Adrenal gland (tissue), 12 donors: ENCODE results near the gene ATAD3B. TPM values are rescaled to one million over a fixed set of nuclear protein-coding genes. Genes with fewer than 3 reads are reported as not detected.

Experiments
- DNase-seq, 7 donors: peaks; one replicate each; pipeline ENCODE4 v3.0.0-alpha.2; 2019 to 2020
- H3K27ac ChIP-seq, 5 donors: fragments of 200-600 bp; sonication (generic) in 4 of 5; 1 replicate in 3 of 5; 2 replicates in 2 of 5; pipeline versions ENCODE4 v1.5.1 to v1.8.0; 2016 to 2020; ENCODE audit warnings: mild to moderate bottlenecking in 1 of 5
- H3K27me3 ChIP-seq: fragments of 200-600 bp; 2 replicates; pipeline ENCODE4 v1.8.0; 2021
- H3K36me3 ChIP-seq, 2 donors: fragments of 200-600 bp; replicated peaks in 1 of 2; 1 replicate in 1 of 2; 2 replicates in 1 of 2; pipeline versions ENCODE4 v1.5.1 to v1.8.0; 2018 to 2022
- H3K4me1 ChIP-seq, 2 donors: fragments of 200-600 bp; replicated peaks in 1 of 2; 1 replicate in 1 of 2; 2 replicates in 1 of 2; pipeline versions ENCODE4 v1.5.1 to v1.8.0; 2018 to 2021
- H3K4me3 ChIP-seq, 4 donors: fragments of 200-600 bp; sonication (generic) in 3 of 4; one replicate each; pipeline ENCODE4 v1.5.1; 2016 to 2018
- H3K9me3 ChIP-seq, 3 donors: fragments of 200-600 bp; sonication (generic) in 1 of 3; replicated peaks in 1 of 3; 1 replicate in 2 of 3; 2 replicates in 1 of 3; pipeline versions ENCODE4 v1.5.1 to v1.8.0; 2016 to 2021
- CTCF ChIP-seq, 6 experiments: fragments of 450-650 bp in 4 of 6; fragments of 200-600 bp in 2 of 6; sonication (generic) in 1 of 6; IDR thresholded peaks; 1 replicate in 5 of 6; 2 replicates in 1 of 6; pipeline versions ENCODE4 v1.5.1 to v1.8.0; 2016 to 2021; ENCODE audit warnings: antibody characterized with exemption in 6 of 6, mild to moderate bottlenecking in 2 of 6, moderate library complexity in 1 of 6
- POLR2A ChIP-seq, 2 donors: fragments of 450-650 bp; IDR thresholded peaks; one replicate each; pipeline ENCODE4 v1.6.1; 2017; ENCODE audit warnings: antibody characterized with exemption in 2 of 2, mild to moderate bottlenecking in 2 of 2, moderate library complexity in 1 of 2
- WGBS, 4 donors: extraction: QIAGEN DNeasy Blood & Tissue Kit in 2 of 4; methylation state at CpG; one replicate each; pipeline versions ENCODE4 v1.1.5 to v1.1.7; 2013 to 2017; 5-methylcytosine and 5-hydroxymethylcytosine counted together
- intact Hi-C, 2 donors: fragments of 100-400 bp; cut with DNase I; formaldehyde crosslinking; loops; one replicate each; pipeline versions ENCODE4 v1.14.1 to v1.15.0; 2022 to 2023
- polyA plus RNA-seq, 3 donors: library from polyadenylated mRNA; stranded (reverse); fragments of 200-250 nt in 2 of 3; fragments of 350-450 nt in 1 of 3; fragmentation: Illumina TruSeq in 1 of 3; extraction: RNeasy Lipid Tissue Mini Kit (QIAGEN cat#74804) in 1 of 3; gene quantifications; one replicate each; pipeline ENCODE4 v1.2.3, GENCODE V29; 2013 to 2014
- total RNA-seq, 9 donors: library from RNA; depleted of rRNA in 4 of 9; stranded (reverse); fragments of >200 nt in 4 of 9; fragments of 120-200 nt in 1 of 9; fragmentation: NEBNext Ultra II Directional in 1 of 9; extraction: Animal tissue kit (Norgen Biotek cat#: 25700) in 1 of 9; gene quantifications; one replicate each; pipeline versions ENCODE4 v1.1.0 to v1.2.4, GENCODE V29; 2013 to 2023
- donor health status: healthy with polysubstance abuse.
- donor health status: Bipolar disorder and iron deficiency.
- donor health status: DM: yes; HTN: yes; CAD: no.
- donor health status: DM: no; HTN: no; CAD: no.
- donor health status: DM: no; HTN: no; CAD: no.
- donor health status: DM: yes; HTN: yes; CAD: no.

Gene ATAD3B
- total and polyA plus RNA-seq, 12 donors = 5.3 to 109 (median 13.3) TPM

GRCh38 chr1:1487701-1488100 lies 16.1 kb downstream of the ATAD3B start:
- 94 to 97% (median 95%) methylated on average over 9 to 18 of the region's 18 CpGs for whole genome bisulfite sequencing, 4 donors
- TF ChIP-seq POLR2A (IDR thresholded peaks at IDR 0.05) = no peak
- TF ChIP-seq CTCF (IDR thresholded peaks at IDR 0.05) = no peak
- Histone ChIP-seq H3K27ac (no peak overlapping the region), H3K36me3 (peaks cover 0 to 54% of the 10 kb centered on the region in 2 donors), H3K4me3 (no peak overlapping the region), H3K9me3 (no peaks in the 10 kb centered on the region), H3K27me3 (no peaks in the 10 kb centered on the region), H3K4me1 (no peaks in the 10 kb centered on the region)
- intact Hi-C loops = no loop called here
- DNase-seq = no peak

- Histone ChIP-seq H3K36me3 (peaks cover 0 to 42% of the 10 kb centered on the region in 2 donors), H3K27me3 (no peaks in the 10 kb centered on the region), H3K4me1 (no peaks in the 10 kb centered on the region), H3K9me3 (no peaks in the 10 kb centered on the region), H3K27ac (no peak overlapping the region), H3K4me3 (no peak overlapping the region)
- DNase-seq = no peak
- WGBS, 4 donors = 93 to 98% (median 95%) methylated on average over 6 to 16 of the region's 16 CpGs
- no peak for TF ChIP-seq CTCF (IDR thresholded peaks at IDR 0.05)
- TF ChIP-seq POLR2A (IDR thresholded peaks at IDR 0.05) = no peak
- intact Hi-C loops = no loop called here
Measured at GRCh38 chr1:1489231-1489630, 17.7 kb downstream of the ATAD3B start.

- WGBS, 4 donors = 93 to 97% (median 95%) methylated on average over 17 to 19 of the region's 19 CpGs
- no peak overlapping the region for H3K4me3 ChIP-seq
- no peak for DNase-seq
- TF ChIP-seq CTCF (IDR thresholded peaks at IDR 0.05) (no peak), POLR2A (IDR thresholded peaks at IDR 0.05) (no peak)
- intact Hi-C loops = no loop called here
- peaks cover 0 to 42% of the 10 kb centered on the region in 2 donors for H3K36me3 ChIP-seq
- no peaks in the 10 kb centered on the region for H3K27me3 ChIP-seq
- no peaks in the 10 kb centered on the region for H3K9me3 ChIP-seq
- no peak overlapping the region for H3K27ac ChIP-seq
- no peaks in the 10 kb centered on the region for H3K4me1 ChIP-seq
Measured at GRCh38 chr1:1489861-1490260, 18.3 kb downstream of the ATAD3B start.

GRCh38 chr1:1490633-1491230 lies 19.2 kb downstream of the ATAD3B start:
- no peaks in the 10 kb centered on the region for H3K27me3 ChIP-seq
- no peak for DNase-seq
- no peak overlapping the region for H3K4me3 ChIP-seq
- WGBS, 4 donors = 94 to 100% (median 96%) methylated on average over 6 to 18 of the region's 25 CpGs
- TF ChIP-seq CTCF (IDR thresholded peaks at IDR 0.05) (no peak), POLR2A (IDR thresholded peaks at IDR 0.05) (no peak)
- H3K9me3 ChIP-seq = no peaks in the 10 kb centered on the region
- intact Hi-C loops = no loop called here
- H3K27ac ChIP-seq = no peak overlapping the region
- no peaks in the 10 kb centered on the region for H3K4me1 ChIP-seq
- H3K36me3 ChIP-seq = peaks cover 0 to 45% of the 10 kb centered on the region in 2 donors
